HFFc6 (cell line): ENCODE measurements around the gene EGLN3. TPM values are rescaled to one million over a fixed set of nuclear protein-coding genes. Genes with fewer than 3 reads are reported as not detected.
A peak's percentile ranks its signal among the peaks of the same experiment; 100 is the strongest.

Experiments
- DNase-seq: peaks from one replicate; pipeline ENCODE4 v3.0.0-alpha.2; 2018
- H3K27ac Mint-ChIP-seq: 2 replicates; pipeline ENCODE4 v1.8.0; 2020; ENCODE audit warnings: mild to moderate bottlenecking, mixed read lengths
- H3K27me3 Mint-ChIP-seq: 2 replicates; pipeline ENCODE4 v1.8.0; 2021; ENCODE audit warnings: mild to moderate bottlenecking, moderate library complexity, mixed read lengths; ENCODE audit not compliant: insufficient read depth
- H3K36me3 Mint-ChIP-seq: 2 replicates; pipeline ENCODE4 v1.8.0; 2021; ENCODE audit warnings: low read depth, mixed read lengths
- H3K4me1 Mint-ChIP-seq: 2 replicates; pipeline ENCODE4 v1.8.0; 2020; ENCODE audit warnings: low read depth, mixed read lengths
- H3K4me3 Mint-ChIP-seq: 2 replicates; pipeline ENCODE4 v1.8.0; 2020; ENCODE audit warnings: mild to moderate bottlenecking, moderate library complexity, mixed read lengths
- H3K9me3 Mint-ChIP-seq: 2 replicates; pipeline ENCODE4 v1.8.0; 2020; ENCODE audit warnings: mild to moderate bottlenecking, mixed read lengths
- CTCF ChIP-seq: fragments of 200-600 bp; sonication (generic); IDR thresholded peaks from 2 replicates; pipeline ENCODE4 v1.5.0; 2021; ENCODE audit warnings: antibody characterized with exemption, mild to moderate bottlenecking
- total RNA-seq, 6 experiments: library from RNA; stranded (reverse); fragmentation: NEBNext Ultra II Directional; extraction: Animal tissue kit (Norgen Biotek cat#: 25700); gene quantifications; 2 replicates in 1 of 6; 3 replicates in 5 of 6; pipeline ENCODE4 v1.2.3, GENCODE V29; 2021

EGLN3 gene
- total RNA-seq, 6 experiments from 2014 or later = 0.19 TPM; not detected in 5

- TF ChIP-seq CTCF = no peak
- no peak for DNase-seq
- H3K27ac Mint-ChIP-seq = no peak overlapping the region
- H3K4me1 Mint-ChIP-seq = peaks cover 11% of the 10 kb centered on the region; the same call in 1 of the 2 replicates
- H3K27me3 Mint-ChIP-seq = peaks cover 2% of the 10 kb centered on the region; the same call in 1 of the 2 replicates
- H3K9me3 Mint-ChIP-seq = no peaks in the 10 kb centered on the region; the same call in 1 of the 2 replicates
- H3K36me3 Mint-ChIP-seq = no peaks in the 10 kb centered on the region
- H3K4me3 Mint-ChIP-seq = no peak overlapping the region
Measured at GRCh38 chr14:33993246-33993645, 42.4 kb upstream of the EGLN3 start.

GRCh38 chr14:33992274-33993007 is 41.6 kb upstream of the EGLN3 start:
- no peak overlapping the region for H3K27ac Mint-ChIP-seq

GRCh38 chr14:33990790-33991189 is 39.9 kb upstream of the EGLN3 start:
- peaks cover 4% of the 10 kb centered on the region for H3K9me3 Mint-ChIP-seq
- TF ChIP-seq CTCF = no peak
- peaks cover 11% of the 10 kb centered on the region; the same call in 1 of the 2 replicates for H3K4me1 Mint-ChIP-seq
- H3K27me3 Mint-ChIP-seq = no peaks in the 10 kb centered on the region
- no peaks in the 10 kb centered on the region for H3K36me3 Mint-ChIP-seq
- no peak for DNase-seq
- no peak overlapping the region for H3K4me3 Mint-ChIP-seq
- H3K27ac Mint-ChIP-seq = no peak overlapping the region

More at GRCh38 chr14:33992274-33993007, 41.6 kb upstream of the EGLN3 start:
- no peak overlapping the region for H3K4me3 Mint-ChIP-seq
- TF ChIP-seq CTCF = no peak
- no peaks in the 10 kb centered on the region for H3K36me3 Mint-ChIP-seq
- H3K9me3 Mint-ChIP-seq = peaks cover 1% of the 10 kb centered on the region; the same call in 1 of the 2 replicates
- H3K27me3 Mint-ChIP-seq = peaks cover 2% of the 10 kb centered on the region; the same call in 1 of the 2 replicates
- DNase-seq = no peak
- peaks cover 11% of the 10 kb centered on the region; the same call in 1 of the 2 replicates for H3K4me1 Mint-ChIP-seq

- peaks cover 11% of the 10 kb centered on the region; the same call in 1 of the 2 replicates for H3K4me1 Mint-ChIP-seq
- no peak overlapping the region for H3K27ac Mint-ChIP-seq
- DNase-seq = no peak
Measured at GRCh38 chr14:33987565-33988080, 36.7 kb upstream of the EGLN3 start.

GRCh38 chr14:33986804-33987203 is 35.9 kb upstream of the EGLN3 start:
- no peak for TF ChIP-seq CTCF
- H3K27ac Mint-ChIP-seq = no peak overlapping the region

More at GRCh38 chr14:33987565-33988080, 36.7 kb upstream of the EGLN3 start:
- no peaks in the 10 kb centered on the region for H3K27me3 Mint-ChIP-seq
- no peak for TF ChIP-seq CTCF
- H3K36me3 Mint-ChIP-seq = no peaks in the 10 kb centered on the region; the same call in 1 of the 2 replicates
- no peak overlapping the region for H3K4me3 Mint-ChIP-seq
- H3K9me3 Mint-ChIP-seq = peaks cover 26% of the 10 kb centered on the region

More at GRCh38 chr14:33986804-33987203, 35.9 kb upstream of the EGLN3 start:
- peak; percentile 68 for DNase-seq
- Mint-ChIP-seq H3K4me3 (no peak overlapping the region), H3K36me3 (no peaks in the 10 kb centered on the region; the same call in 1 of the 2 replicates), H3K27me3 (peaks cover 2% of the 10 kb centered on the region; the same call in 1 of the 2 replicates), H3K4me1 (peaks cover 11% of the 10 kb centered on the region; the same call in 1 of the 2 replicates), H3K9me3 (peaks cover 26% of the 10 kb centered on the region)
